Measurements from ENCODE around the gene ZNF521. TPM values are rescaled to one million over a fixed set of nuclear protein-coding genes. Genes with fewer than 3 reads are reported as not detected.

Gene ZNF521
- total and polyA plus RNA-seq, 10 of the 15 experiments (the other 5 are each of a cell fraction or from before 2014, with no cell fraction given) = 0.02 to 0.05 (median 0.04) TPM; not detected in 6

GRCh38 chr18:25089470-25089869 lies 262.5 kb downstream of the ZNF521 start:
- Histone ChIP-seq H3K27me3 (replicated peaks in 1 of 2; ENCODE audit: control insufficient read depth in 2 of 2, insufficient read depth in 2 of 2, low read length in 1 of 2) (no peaks in the 10 kb centered on the region), H3K4me2 (ENCODE audit: control insufficient read depth, insufficient read depth) (no peak overlapping the region), H3K9ac (ENCODE audit: control insufficient read depth, insufficient read depth, low read length) (no peak overlapping the region), H3K79me2 (ENCODE audit: control insufficient read depth, insufficient read depth, low read length) (no peaks in the 10 kb centered on the region), H3K27ac (ENCODE audit: control insufficient read depth, insufficient read depth) (no peak overlapping the region), H3K4me3 (no peak overlapping the region), H3K9me3 (replicated peaks; ENCODE audit: control insufficient read depth, insufficient read depth, low read length) (no peaks in the 10 kb centered on the region), H2AFZ (ENCODE audit: control insufficient read depth, low read depth, low read length) (no peak overlapping the region), H4K20me1 (ENCODE audit: control insufficient read depth, insufficient read depth) (no peaks in the 10 kb centered on the region), H3K36me3 (ENCODE audit: control insufficient read depth in 2 of 2, insufficient read depth in 2 of 2, low read length in 1 of 2) (no peaks in the 10 kb centered on the region), H3K4me1 (ENCODE audit: control insufficient read depth, insufficient read depth, low read length) (no peaks in the 10 kb centered on the region)
- no TSS peak for BruUV-seq (replicated peaks)
- ATAC-seq (no peak), FAIRE-seq (no peak), DNase-seq (ENCODE audit: low read depth, low spot score) (no peak)
- intact Hi-C loops (cut with micrococcal nuclease; ENCODE audit: unreplicated experiment) (no loop called here), in situ Hi-C loops (cut with MboI) (no loop called here)
- WGBS (ENCODE audit: insufficient coverage, insufficient replicate concordance, low lambda C conversion rate, missing lambda C conversion rate) = 60% methylated on average over 6 of the region's 6 CpGs
- RAD21 ChIA-PET (ENCODE audit: unreplicated experiment) = no interaction called here
- POLR2A ChIA-PET = no interaction called here
- SMC1A ChIA-PET (ENCODE audit: uncharacterized antibody, unreplicated experiment) = no interaction called here
- CTCF ChIA-PET = no interaction called here
- TF ChIP-seq FOS (IDR thresholded peaks at IDR 0.05; ENCODE audit: borderline replicate concordance, extremely low read depth, insufficient read length) (no peak), RELB (IDR thresholded peaks at IDR 0.05; ENCODE audit: low read depth) (no peak), FOXM1 (IDR thresholded peaks at IDR 0.05; ENCODE audit: low read depth, low read length) (no peak), SIN3A (IDR thresholded peaks at IDR 0.05; ENCODE audit: low read depth, low read length) (no peak), REST (IDR thresholded peaks at IDR 0.05; ENCODE audit: low read depth, low read length) (no peak), NR2C1 (IDR thresholded peaks at IDR 0.05) (no peak), CREM (IDR thresholded peaks at IDR 0.05; ENCODE audit: low read depth) (no peak), IKZF2 (IDR thresholded peaks at IDR 0.05) (no peak), ZNF207 (IDR thresholded peaks at IDR 0.05; ENCODE audit: borderline replicate concordance) (no peak), GATAD2B (conservative IDR thresholded peaks at IDR 0.05; ENCODE audit: low read depth) (no peak), JUND (IDR thresholded peaks at IDR 0.05; ENCODE audit: low read depth, low read length) (no peak), MTA2 (IDR thresholded peaks at IDR 0.05; ENCODE audit: low read depth) (no peak), SUPT20H (IDR thresholded peaks at IDR 0.05; ENCODE audit: borderline replicate concordance, control insufficient read depth, low read depth, low read length) (no peak), BMI1 (IDR thresholded peaks at IDR 0.05; ENCODE audit: borderline replicate concordance) (no peak), PRDM15 (CRISPR knock-in tag; IDR thresholded peaks at IDR 0.05) (no peak)
